Rectal smooth muscle tissue (tissue), 1 donor: ENCODE measurements around the gene CAMSAP2.
A peak's percentile ranks its signal among the peaks of the same experiment; 100 is the strongest.

Experiments
- H3K27ac ChIP-seq: one replicate; pipeline ENCODE4 v1.7.0; 2013; ENCODE audit warnings: low read depth, low read length, inconsistent platforms
- H3K27me3 ChIP-seq: one replicate; pipeline ENCODE4 v1.7.0; 2013; ENCODE audit warnings: low read length; ENCODE audit not compliant: control insufficient read depth, insufficient read depth
- H3K36me3 ChIP-seq: one replicate; pipeline ENCODE4 v1.7.0; 2013; ENCODE audit warnings: low read length; ENCODE audit not compliant: control insufficient read depth, insufficient read depth
- H3K4me1 ChIP-seq: one replicate; pipeline ENCODE4 v1.7.0; 2013; ENCODE audit warnings: low read length; ENCODE audit not compliant: control insufficient read depth, insufficient read depth
- H3K4me3 ChIP-seq: one replicate; pipeline ENCODE4 v1.7.0; 2013; ENCODE audit warnings: low read length
- H3K9ac ChIP-seq: one replicate; pipeline ENCODE4 v1.7.0; 2013; ENCODE audit warnings: low read length

The CAMSAP2 gene

GRCh38 chr1:200883118-200883517 lies 144.4 kb downstream of the CAMSAP2 start:
- Histone ChIP-seq H3K4me3 (no peak overlapping the region), H3K27me3 (no peaks in the 10 kb centered on the region), H3K27ac (no peak overlapping the region), H3K9ac (no peak overlapping the region), H3K4me1 (no peaks in the 10 kb centered on the region), H3K36me3 (no peaks in the 10 kb centered on the region)

DNA sequence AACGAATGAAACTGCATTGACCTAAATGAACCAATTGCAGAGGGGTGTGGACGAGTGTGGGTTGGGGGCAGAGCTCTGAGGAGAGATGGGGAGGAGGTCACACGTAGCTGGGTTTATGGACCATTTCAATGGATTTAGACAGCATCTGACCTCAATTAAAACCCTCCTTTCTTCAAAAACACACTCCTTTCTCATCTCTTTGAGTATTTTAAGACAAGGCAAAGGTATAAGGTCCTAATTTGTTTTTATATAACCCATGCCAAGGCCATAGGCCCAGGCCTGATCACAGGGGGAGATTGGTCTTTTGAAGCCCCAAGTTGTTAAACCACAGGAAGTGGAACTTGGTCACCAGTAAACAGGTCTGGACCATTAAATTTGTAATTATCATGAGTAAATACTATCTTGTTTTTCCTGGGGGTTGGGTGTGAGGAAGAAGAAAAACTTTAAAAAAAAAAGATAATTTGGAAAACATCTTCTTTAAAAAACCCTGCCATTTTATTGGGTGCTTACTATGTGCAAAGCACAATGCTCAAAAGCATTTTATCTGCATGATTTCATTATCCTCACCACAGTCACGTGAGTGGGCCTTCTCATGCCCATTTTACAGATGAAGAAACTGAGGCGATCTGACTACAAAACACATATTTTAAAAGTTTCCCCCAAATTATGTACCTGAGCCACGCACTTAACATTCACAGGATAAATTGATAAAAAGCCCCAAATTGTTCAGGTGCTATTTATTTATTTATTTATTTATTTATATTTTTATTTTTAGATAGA lies 147.1 kb downstream of the CAMSAP2 start:
- no peaks in the 10 kb centered on the region for H3K4me1 ChIP-seq
- H3K4me3 ChIP-seq, result no peak overlapping the region
- H3K27ac ChIP-seq, result no peak overlapping the region
- H3K9ac ChIP-seq, result no peak overlapping the region
- H3K36me3 ChIP-seq, result no peaks in the 10 kb centered on the region
- H3K27me3 ChIP-seq, result no peaks in the 10 kb centered on the region

GRCh38 chr1:200886594-200886993 lies 147.9 kb downstream of the CAMSAP2 start:
- Histone ChIP-seq H3K36me3 (no peaks in the 10 kb centered on the region), H3K4me1 (no peaks in the 10 kb centered on the region), H3K27me3 (peaks cover 2% of the 10 kb centered on the region), H3K4me3 (no peak overlapping the region), H3K9ac (no peak overlapping the region), H3K27ac (no peak overlapping the region)

DNA sequence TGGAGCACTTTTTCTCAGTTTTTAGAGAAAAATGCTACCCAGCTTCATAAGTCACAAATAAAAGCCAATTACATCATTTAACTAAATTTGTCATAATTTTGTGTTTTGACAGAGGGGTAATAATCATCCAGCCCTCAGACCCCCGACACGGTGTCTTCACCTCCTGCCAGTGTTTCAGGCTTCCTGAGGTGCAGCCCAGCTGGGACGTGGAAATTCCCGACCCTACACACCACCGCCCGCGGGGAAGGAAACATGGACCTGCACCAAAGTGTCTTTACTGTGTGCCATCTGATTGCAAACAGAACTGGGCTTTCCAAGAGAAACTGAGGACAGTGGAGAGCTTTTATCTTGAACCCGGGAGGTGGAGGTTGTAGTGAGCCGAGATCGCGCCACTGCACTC lies 148.3 kb downstream of the CAMSAP2 start:
- no peak overlapping the region for H3K9ac ChIP-seq
- H3K27ac ChIP-seq, result no peak overlapping the region
- no peaks in the 10 kb centered on the region for H3K4me1 ChIP-seq
- no peaks in the 10 kb centered on the region for H3K36me3 ChIP-seq
- H3K4me3 ChIP-seq, result no peak overlapping the region
- peaks cover 2% of the 10 kb centered on the region for H3K27me3 ChIP-seq

DNA sequence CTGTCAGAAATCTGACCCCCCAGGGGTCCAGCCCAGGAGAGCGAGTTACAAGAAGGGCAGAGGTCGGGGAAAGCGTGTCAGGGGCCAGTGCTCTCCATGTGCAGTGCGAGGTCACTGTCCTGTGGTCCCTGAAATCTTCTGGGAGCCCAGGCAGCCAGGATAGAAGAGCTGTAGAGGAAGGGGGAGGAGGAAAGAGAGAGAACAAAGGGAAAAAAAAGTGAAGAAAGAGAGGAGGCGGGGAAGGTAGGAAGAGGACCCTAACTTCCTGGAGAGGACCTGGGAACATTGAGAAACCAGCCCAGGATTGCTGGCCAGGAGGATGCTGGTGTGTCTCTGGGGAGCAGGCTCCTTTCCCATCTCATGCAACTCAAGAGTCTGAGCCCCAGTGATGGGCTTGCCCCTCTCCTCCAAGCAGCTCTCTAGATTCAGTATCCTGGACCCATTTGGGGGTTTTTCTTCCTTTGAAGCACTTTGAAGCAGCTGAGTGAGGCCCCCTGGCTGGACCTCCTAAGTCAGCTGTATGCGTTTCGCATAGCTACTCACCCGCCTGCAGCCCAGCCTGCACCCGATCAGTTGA lies 149.2 kb downstream of the CAMSAP2 start:
- no peak overlapping the region for H3K9ac ChIP-seq
- no peaks in the 10 kb centered on the region for H3K36me3 ChIP-seq
- no peak overlapping the region for H3K27ac ChIP-seq
- peaks cover 2% of the 10 kb centered on the region for H3K27me3 ChIP-seq
- no peaks in the 10 kb centered on the region for H3K4me1 ChIP-seq
- no peak overlapping the region for H3K4me3 ChIP-seq

DNA sequence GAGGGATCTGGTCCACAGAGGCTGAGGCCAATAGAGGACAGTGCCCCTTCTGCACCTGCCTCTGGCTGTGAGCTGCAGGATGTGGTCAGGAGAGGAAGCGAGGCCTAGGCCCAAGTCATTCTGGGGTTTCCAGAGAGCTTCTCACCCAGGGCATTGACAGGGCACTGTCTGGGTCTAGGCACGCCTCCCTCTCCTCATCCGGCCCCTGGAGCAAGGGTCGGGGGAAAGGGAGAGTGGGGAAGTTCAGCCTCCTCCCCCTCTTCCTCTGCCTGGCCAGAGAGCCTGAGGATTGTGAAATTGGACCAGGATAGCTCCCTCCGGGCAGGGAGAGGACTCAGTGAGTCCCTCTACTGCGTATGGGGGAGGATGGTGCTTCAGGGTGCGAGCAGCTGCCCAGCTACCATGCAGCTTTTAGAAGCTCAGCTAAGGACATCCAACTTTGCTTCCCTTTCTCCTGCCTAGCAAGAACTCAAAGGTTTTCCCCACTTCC lies 149.7 kb downstream of the CAMSAP2 start:
- Histone ChIP-seq H3K36me3 (no peaks in the 10 kb centered on the region), H3K27ac (no peak overlapping the region), H3K27me3 (peaks cover 2% of the 10 kb centered on the region), H3K9ac (no peak overlapping the region), H3K4me1 (no peaks in the 10 kb centered on the region), H3K4me3 (no peak overlapping the region)

DNA sequence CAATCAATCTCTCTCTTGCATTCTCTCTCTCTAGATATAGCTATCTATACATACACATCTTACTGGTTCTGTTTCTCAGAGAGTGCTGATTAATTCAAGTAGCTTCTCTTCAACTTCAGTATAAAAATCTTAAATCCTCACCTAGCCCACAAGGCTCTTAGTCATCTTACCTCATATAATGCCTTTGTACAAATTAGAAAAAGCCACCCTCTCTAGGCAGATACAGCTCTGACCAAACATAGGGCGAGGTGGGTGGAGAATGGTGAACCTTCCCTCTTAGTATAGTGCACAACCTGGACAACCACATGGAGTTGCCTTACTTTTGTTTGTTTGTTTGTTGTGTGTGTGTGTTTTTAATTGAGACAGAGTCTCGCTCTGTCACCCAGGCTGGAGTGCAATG lies 150.9 kb downstream of the CAMSAP2 start:
- Histone ChIP-seq H3K36me3 (no peaks in the 10 kb centered on the region), H3K4me3 (no peak overlapping the region), H3K27me3 (peaks cover 2% of the 10 kb centered on the region), H3K9ac (no peak overlapping the region), H3K4me1 (no peaks in the 10 kb centered on the region), H3K27ac (no peak overlapping the region)

DNA sequence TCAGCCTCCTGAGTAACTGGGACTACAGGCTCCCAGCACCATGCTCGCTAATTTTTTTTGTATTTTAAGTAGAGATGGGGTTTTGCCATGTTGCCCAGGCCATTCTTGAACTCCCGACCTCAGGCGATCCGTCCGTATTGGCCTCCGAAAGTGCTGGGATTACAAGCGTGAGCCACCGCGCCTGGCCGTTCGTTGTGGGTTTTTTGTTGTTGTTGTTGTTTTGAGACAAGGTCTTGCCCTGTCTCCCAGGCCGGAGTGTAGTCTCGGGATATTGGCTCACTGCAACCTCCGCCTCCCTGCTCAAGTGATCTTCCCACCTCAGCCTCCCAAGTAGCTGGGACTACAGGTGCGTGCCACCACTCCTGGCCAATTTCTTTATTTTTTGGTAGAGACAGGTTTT lies 151.3 kb downstream of the CAMSAP2 start:
- no peak overlapping the region for H3K27ac ChIP-seq
- no peaks in the 10 kb centered on the region for H3K4me1 ChIP-seq
- no peak overlapping the region for H3K9ac ChIP-seq
- no peak overlapping the region for H3K4me3 ChIP-seq
- peaks cover 2% of the 10 kb centered on the region for H3K27me3 ChIP-seq
- no peaks in the 10 kb centered on the region for H3K36me3 ChIP-seq

DNA sequence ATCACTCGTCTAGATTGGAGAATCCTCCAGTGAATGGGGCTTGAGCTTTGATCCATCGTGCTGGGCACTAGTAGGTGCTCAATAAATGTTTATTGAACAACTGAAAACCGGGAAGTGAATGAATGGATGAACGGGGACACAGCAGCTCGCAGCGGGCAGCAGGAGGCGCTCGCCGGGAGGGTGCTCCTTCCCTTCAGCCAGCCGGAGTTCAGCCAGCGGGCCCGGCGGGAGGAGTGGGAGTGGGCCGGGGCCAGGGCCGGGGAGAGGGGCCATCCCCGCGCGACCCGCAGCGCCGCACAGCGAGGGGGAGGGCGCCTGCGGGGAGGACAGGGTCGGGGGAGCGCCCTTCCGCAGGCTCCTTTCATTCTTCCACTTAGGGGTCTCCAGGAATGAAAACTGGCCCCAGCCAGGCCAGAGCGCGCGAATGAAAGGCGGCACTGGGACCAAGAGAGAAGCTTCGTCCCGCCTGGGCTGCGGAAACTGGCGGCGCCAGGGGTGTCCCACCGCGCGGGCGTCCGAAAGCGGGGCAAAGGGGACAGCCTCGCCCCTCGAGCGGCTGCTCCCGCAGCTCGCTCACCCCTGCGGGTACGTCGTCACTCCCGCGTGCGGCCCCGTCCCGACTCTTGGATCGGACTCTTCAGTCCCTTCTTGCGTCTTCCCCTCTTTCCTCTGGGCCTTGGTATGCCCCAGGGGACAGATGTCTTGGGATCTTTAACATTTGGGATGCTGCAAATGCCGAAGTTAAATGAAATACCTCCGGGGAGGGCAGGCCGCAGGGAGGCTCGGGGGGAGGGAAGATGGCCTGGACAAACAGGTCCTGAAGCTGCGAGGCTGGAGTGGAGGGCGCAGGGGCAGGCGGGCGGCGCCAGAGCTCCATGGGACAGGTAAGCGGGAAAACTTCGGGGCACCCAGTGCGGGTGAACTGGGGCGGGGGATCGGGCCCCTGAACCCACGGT lies 152.4 kb downstream of the CAMSAP2 start:
- Histone ChIP-seq H3K4me1 (no peaks in the 10 kb centered on the region), H3K36me3 (no peaks in the 10 kb centered on the region), H3K27me3 (peaks cover 2% of the 10 kb centered on the region), H3K27ac (no peak overlapping the region), H3K4me3 (peak overlapping the region; percentile 75), H3K9ac (peak overlapping the region; percentile 39)

GRCh38 chr1:200891774-200892157 lies 153.1 kb downstream of the CAMSAP2 start:
- no peaks in the 10 kb centered on the region for H3K4me1 ChIP-seq
- H3K9ac ChIP-seq, result no peak overlapping the region
- H3K27ac ChIP-seq, result no peak overlapping the region

GRCh38 chr1:200892546-200892945 lies 153.9 kb downstream of the CAMSAP2 start:
- Histone ChIP-seq H3K27ac (no peak overlapping the region), H3K9ac (no peak overlapping the region), H3K4me3 (no peak overlapping the region), H3K4me1 (no peaks in the 10 kb centered on the region), H3K27me3 (peaks cover 2% of the 10 kb centered on the region), H3K36me3 (no peaks in the 10 kb centered on the region)

More at GRCh38 chr1:200891774-200892157, 153.1 kb downstream of the CAMSAP2 start:
- Histone ChIP-seq H3K36me3 (no peaks in the 10 kb centered on the region), H3K4me3 (peak overlapping the region; percentile 75), H3K27me3 (peaks cover 2% of the 10 kb centered on the region)

GRCh38 chr1:200892958-200893357 lies 154.3 kb downstream of the CAMSAP2 start:
- Histone ChIP-seq H3K4me1 (no peaks in the 10 kb centered on the region), H3K9ac (no peak overlapping the region), H3K36me3 (no peaks in the 10 kb centered on the region), H3K27ac (no peak overlapping the region), H3K27me3 (peaks cover 2% of the 10 kb centered on the region), H3K4me3 (no peak overlapping the region)
